OCI-M2 (cell line): ENCODE data around the gene SLCO2A1.

Source experiments
- DNase-seq: peaks from one replicate; lab custom pipeline; 2025; ENCODE audit not compliant: unreplicated experiment; lab: John Stamatoyannopoulos, UW

The SLCO2A1 gene

GRCh38 chr3:133983576-133984560, 45.9 kb downstream of the SLCO2A1 start:
- DNase-seq: no peak

- DNase-seq: no peak
Observed at GRCh38 chr3:133983126-133983525, 46.6 kb downstream of the SLCO2A1 start.

GRCh38 chr3:133980550-133980949, 49.2 kb downstream of the SLCO2A1 start:
- no peak for DNase-seq

GRCh38 chr3:133980035-133980434, 49.7 kb downstream of the SLCO2A1 start:
- no peak for DNase-seq

- no peak for DNase-seq
Observed at GRCh38 chr3:133979553-133979952, 50.2 kb downstream of the SLCO2A1 start.

GRCh38 chr3:133977568-133977967, 52.2 kb downstream of the SLCO2A1 start:
- no peak for DNase-seq

GRCh38 chr3:133973249-133973980, 56.3 kb downstream of the SLCO2A1 start:
- no peak for DNase-seq

- no peak for DNase-seq
Observed at GRCh38 chr3:133972156-133972555, 57.6 kb downstream of the SLCO2A1 start.

GRCh38 chr3:133970916-133971315, 58.8 kb downstream of the SLCO2A1 start:
- no peak for DNase-seq

GRCh38 chr3:133970339-133970738, 59.4 kb downstream of the SLCO2A1 start:
- DNase-seq: no peak

GRCh38 chr3:133967992-133968892, 61.5 kb downstream of the SLCO2A1 start:
- DNase-seq: no peak

- DNase-seq: no peak
Observed at GRCh38 chr3:133966954-133967353, 62.8 kb downstream of the SLCO2A1 start.

GRCh38 chr3:133965906-133966305, 63.8 kb downstream of the SLCO2A1 start:
- no peak for DNase-seq

- DNase-seq: no peak
Observed at GRCh38 chr3:133965013-133965570, 64.6 kb downstream of the SLCO2A1 start.

- DNase-seq: no peak
Observed at GRCh38 chr3:133964547-133964946, 65.2 kb downstream of the SLCO2A1 start.

- no peak for DNase-seq
Observed at GRCh38 chr3:133963657-133964396, 65.9 kb downstream of the SLCO2A1 start.

GRCh38 chr3:133962849-133963248, 66.9 kb downstream of the SLCO2A1 start:
- no peak for DNase-seq

GRCh38 chr3:133958071-133958805, 71.5 kb downstream of the SLCO2A1 start:
- no peak for DNase-seq

- DNase-seq: no peak
Observed at GRCh38 chr3:133956982-133957381, 72.7 kb downstream of the SLCO2A1 start.
